GM11168 (cell line): Measurements from ENCODE around the gene EMC9.

Source experiments
- in situ Hi-C: fragments of 300-500 bp; cut with MboI; formaldehyde crosslinking; loops from one replicate; pipeline ENCODE4 v1.12.0; 2022; ENCODE audit warnings: low sequenced_read_pairs; ENCODE audit not compliant: unreplicated experiment

EMC9 gene, protein sequence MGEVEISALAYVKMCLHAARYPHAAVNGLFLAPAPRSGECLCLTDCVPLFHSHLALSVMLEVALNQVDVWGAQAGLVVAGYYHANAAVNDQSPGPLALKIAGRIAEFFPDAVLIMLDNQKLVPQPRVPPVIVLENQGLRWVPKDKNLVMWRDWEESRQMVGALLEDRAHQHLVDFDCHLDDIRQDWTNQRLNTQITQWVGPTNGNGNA

GRCh38 chr14:24141097-24141880, at the start of gene EMC9:
TSS of gene EMC9 (minus strand) at chr14:24141591. CDS start at chr14:24141304, 287 bp downstream.
- in situ Hi-C loops = no loop called here

GRCh38 chr14:24190416-24190815, 49.0 kb upstream of the EMC9 start:
- in situ Hi-C loops = no loop called here

- in situ Hi-C loops = no loop called here
Measured at GRCh38 chr14:24189460-24189859, 48.1 kb upstream of the EMC9 start.

- in situ Hi-C loops = no loop called here
Measured at GRCh38 chr14:24189059-24189375, 47.6 kb upstream of the EMC9 start.

- in situ Hi-C loops = no loop called here
Measured at GRCh38 chr14:24188251-24189058, 47.1 kb upstream of the EMC9 start, which contains the start of gene IPO4. TSS of gene IPO4 (minus strand) at chr14:24188816. CDS start at chr14:24188787, 29 bp downstream.

DNA sequence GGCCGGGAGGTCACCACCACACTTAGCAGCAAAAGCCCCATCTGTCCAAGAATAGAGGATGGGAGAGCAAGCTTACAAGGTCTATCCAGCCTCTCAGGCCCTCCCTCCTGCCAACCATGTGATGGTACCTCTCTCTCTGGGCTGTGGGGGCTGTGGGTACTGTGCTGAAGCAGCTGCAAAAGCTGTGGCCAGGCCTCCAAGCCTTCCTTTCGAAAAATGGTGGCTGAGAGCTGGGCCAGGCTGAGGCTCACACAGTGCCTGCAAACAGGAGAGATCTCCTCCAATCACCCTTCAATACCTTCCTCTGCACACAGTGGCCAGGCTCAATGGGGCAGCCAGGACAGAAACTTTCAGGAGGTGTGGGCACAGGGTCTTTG, 46.1 kb upstream of the EMC9 start:
- in situ Hi-C loops = no loop called here

GRCh38 chr14:24186831-24187538, 45.6 kb upstream of the EMC9 start:
- in situ Hi-C loops = no loop called here

DNA sequence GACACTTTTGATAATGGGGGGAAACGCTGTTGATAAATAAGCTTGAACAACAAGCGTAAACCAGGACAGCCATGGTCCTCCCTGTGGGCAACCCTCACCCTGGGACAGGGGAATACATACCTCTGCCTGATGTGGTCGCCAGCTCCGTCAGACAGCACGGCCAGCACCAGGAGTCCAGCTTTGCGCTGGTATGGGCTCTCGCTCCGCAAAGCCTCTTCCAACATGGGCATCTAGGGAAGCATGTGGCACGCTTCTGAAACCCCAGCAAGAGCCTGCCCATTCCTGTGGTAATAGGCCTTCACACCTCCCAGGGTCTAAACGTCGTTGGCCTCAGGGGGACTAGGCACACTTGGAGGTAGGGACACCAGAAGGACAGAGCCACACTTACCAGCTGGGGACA, 44.4 kb upstream of the EMC9 start:
- in situ Hi-C loops = no loop called here

GRCh38 chr14:24185026-24185425, 43.6 kb upstream of the EMC9 start:
- in situ Hi-C loops = no loop called here

DNA sequence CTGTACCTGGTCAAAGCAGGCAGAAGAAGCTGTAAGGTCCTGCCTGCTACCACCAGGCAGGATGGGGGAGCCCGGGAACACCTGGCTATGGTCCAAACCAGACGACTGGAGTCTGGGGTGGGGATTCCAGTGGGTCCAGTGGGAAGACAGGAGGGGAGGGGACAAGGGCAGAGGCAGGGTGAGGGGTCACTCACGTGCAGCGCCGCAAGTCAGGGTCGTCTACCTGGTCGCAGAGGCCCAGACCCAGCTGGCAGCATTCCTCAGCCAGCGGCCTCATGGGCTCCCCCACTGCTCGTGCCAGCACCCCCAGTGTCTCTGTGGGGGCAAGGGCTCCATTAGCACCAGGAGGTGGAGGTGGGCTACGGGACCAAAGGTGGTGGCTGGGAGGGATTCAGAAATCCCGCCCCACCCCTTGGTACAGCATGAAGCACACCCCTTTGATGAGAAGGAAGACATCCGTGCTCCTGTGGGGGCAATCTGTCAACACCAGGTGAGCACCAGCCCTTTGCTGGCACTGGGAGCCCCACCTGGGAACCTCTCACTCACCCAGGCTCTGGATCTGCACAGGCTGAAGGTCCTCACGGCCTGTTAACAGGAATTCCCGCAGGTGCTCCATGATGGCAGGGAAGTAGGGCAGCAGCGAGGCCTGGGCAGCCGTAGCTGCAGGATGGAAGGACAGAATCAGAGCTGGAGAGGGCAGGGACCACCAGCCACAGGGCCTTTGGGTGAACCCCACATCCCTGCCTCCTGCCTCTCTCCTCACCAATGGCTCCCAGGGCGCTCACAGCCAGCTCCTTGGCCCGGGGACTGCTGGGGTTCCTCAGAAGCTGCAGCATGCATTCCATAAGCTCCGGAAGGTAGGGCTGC, 42.9 kb upstream of the EMC9 start:
- in situ Hi-C loops = no loop called here

DNA sequence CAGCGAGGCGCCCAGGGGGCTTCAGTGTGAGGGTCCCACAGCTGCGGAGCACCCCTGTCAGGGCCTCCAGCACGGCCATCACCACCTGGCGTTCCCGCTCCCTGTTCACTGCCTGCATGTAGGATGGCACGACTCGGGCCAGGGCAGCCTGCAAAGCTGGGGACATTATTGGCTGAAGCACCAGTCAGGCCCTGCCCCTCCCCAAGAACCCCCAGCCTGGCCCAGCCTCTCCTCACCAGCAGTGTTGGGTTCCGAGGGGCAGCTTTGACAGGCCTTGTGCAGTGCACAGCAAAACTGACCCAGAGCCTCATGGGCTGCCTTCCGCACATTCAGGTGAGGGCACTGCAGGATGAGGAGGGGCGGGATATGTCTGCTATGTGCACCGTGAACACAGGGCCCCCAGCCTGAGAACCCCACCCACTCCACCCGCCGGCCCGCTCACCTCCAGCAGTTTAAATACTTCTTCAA, 41.7 kb upstream of the EMC9 start:
- in situ Hi-C loops = no loop called here

- in situ Hi-C loops = no loop called here
Measured at GRCh38 chr14:24182110-24182882, 40.9 kb upstream of the EMC9 start.

DNA sequence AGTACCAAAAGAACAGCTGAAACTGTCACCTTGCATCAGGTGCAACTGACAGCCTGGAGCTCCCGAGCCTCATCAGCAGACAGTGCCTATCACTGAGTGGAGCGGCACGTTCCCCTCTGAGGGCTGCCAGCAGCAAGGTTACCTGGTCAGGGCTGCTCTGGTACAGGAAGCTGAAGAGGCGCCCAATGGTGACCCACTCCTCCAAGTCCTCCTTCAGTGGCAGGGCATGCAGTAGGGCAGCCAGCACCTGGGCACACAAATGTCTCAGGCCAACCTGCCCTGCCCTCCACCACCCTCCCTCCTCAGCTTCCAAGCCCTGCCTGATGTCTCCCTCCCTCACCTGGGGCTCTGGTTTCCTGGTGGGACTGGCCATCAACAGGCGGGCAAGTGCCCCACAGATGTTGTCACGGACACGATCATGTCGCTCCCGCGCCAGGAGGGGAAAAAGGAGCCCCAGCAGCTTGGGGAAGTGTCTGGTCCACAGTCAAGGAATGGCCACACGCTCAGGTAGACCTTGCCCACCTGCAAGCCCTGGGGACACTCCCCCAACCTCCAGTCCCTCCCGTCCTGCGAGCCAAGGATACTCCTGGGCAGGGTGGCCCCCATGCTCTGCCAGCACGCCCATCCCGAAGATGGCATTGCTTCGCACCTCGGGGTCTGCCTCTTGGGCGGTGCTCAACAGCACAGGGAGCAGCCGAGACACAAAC, 40.1 kb upstream of the EMC9 start:
- in situ Hi-C loops = no loop called here

- in situ Hi-C loops = no loop called here
Measured at GRCh38 chr14:24179961-24180796, 38.8 kb upstream of the EMC9 start.

DNA sequence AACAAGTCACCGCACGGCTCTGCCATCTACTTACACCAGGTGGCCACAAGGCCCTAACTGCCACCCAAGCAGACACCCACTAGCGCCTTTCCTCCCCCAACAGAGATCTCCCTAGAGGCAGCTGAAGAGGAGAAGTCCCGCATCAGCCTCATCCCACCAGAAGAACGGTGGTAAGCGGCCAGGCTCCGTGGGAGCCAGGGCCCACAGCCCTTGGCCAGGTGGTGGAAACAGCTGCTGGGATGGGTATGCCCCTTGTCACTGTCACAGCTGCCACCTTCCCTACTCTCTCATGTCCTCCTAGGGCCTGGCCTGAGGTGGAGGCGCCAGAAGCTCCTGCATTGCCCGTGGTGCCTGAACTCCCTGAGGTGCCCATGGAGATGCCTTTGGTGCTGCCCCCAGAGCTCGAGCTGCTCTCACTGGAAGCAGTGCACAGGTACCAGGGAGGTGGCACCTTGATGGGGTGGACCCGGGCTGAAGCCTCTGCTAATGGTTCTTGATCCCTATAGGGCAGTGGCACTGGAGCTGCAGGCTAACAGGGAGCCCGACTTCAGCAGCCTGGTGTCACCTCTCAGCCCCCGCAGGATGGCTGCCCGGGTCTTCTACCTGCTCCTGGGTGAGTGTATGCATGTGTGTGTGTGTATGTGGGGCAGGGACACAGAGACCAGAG, 38.0 kb upstream of the EMC9 start:
- in situ Hi-C loops = no loop called here

- in situ Hi-C loops = no loop called here
Measured at GRCh38 chr14:24178399-24179178, 37.2 kb upstream of the EMC9 start.
